ENCODE data around the gene PSORS1C2. TPM values are rescaled to one million over a fixed set of nuclear protein-coding genes. Genes with fewer than 3 reads are reported as not detected.
"Not testable (repeated sequence)": the region's sequence is repeated elsewhere in the genome, so short reads cannot be mapped to it uniquely, and the experiment has no call there.

The PSORS1C2 gene
- total RNA-seq, 2 donors from 2014 or later = not detected

GRCh38 chr6:31169123-31169857 is 30.4 kb upstream of the PSORS1C2 start:
- WGBS, 2 donors = 77 to 82% methylated on average over 10 of the region's 10 CpGs
- ATAC-seq (no peak), DNase-seq (no peak)
- H3K4me1 ChIP-seq = peaks cover 15% of the 10 kb centered on the region
- H3K27me3 ChIP-seq = no peaks in the 10 kb centered on the region
- TF ChIP-seq POLR2A (IDR thresholded peaks at IDR 0.05) (no peak), CTCF (IDR thresholded peaks at IDR 0.05) (no peak)
- no peaks in the 10 kb centered on the region for H3K9me3 ChIP-seq
- H3K4me3 ChIP-seq = no peak overlapping the region
- H3K36me3 ChIP-seq (replicated peaks in 1 of 2; ENCODE audit: insufficient read depth in 1 of 2, low read depth in 2 of 2) = peaks cover 0 to 2% of the 10 kb centered on the region in 2 donors
- intact Hi-C loops (cut with DNase I) = no loop called here
- no peak overlapping the region for H3K27ac ChIP-seq

- no peak for TF ChIP-seq CTCF (IDR thresholded peaks at IDR 0.05)
- ATAC-seq (no peak), DNase-seq (no peak)
- Histone ChIP-seq H3K36me3 (replicated peaks in 1 of 2; ENCODE audit: insufficient read depth in 1 of 2, low read depth in 2 of 2) (peaks cover 0 to 2% of the 10 kb centered on the region in 2 donors), H3K4me3 (no peak overlapping the region), H3K27ac (no peak overlapping the region), H3K9me3 (no peaks in the 10 kb centered on the region), H3K4me1 (peaks cover 15% of the 10 kb centered on the region), H3K27me3 (no peaks in the 10 kb centered on the region)
- WGBS, 2 donors = 79 to 90% methylated on average over 3 of the region's 3 CpGs
- intact Hi-C loops (cut with DNase I) = no loop called here
Observed at GRCh38 chr6:31168606-31169005, 29.7 kb upstream of the PSORS1C2 start.

GRCh38 chr6:31165986-31166385 is 27.1 kb upstream of the PSORS1C2 start:
- no peak for TF ChIP-seq CTCF (IDR thresholded peaks at IDR 0.05)
- TF ChIP-seq POLR2A (IDR thresholded peaks at IDR 0.05) = no peak
- Histone ChIP-seq H3K4me3 (no peak overlapping the region), H3K27me3 (no peaks in the 10 kb centered on the region), H3K27ac (no peak overlapping the region), H3K9me3 (no peaks in the 10 kb centered on the region), H3K4me1 (peaks cover 9% of the 10 kb centered on the region), H3K36me3 (replicated peaks in 1 of 2; ENCODE audit: insufficient read depth in 1 of 2, low read depth in 2 of 2) (peaks cover 0 to 2% of the 10 kb centered on the region in 2 donors)
- 78 to 82% methylated on average over 5 of the region's 5 CpGs for WGBS, 2 donors
- ATAC-seq = no peak
- intact Hi-C loops (cut with DNase I) = no loop called here
- no peak for DNase-seq

GRCh38 chr6:31165064-31165832 is 26.4 kb upstream of the PSORS1C2 start:
- DNase-seq; ATAC-seq; H3K27ac ChIP-seq; H3K4me3 ChIP-seq; H3K4me1 ChIP-seq; H3K36me3 ChIP-seq (replicated peaks in 1 of 2; ENCODE audit: insufficient read depth in 1 of 2, low read depth in 2 of 2); H3K9me3 ChIP-seq; intact Hi-C loops (cut with DNase I); H3K27me3 ChIP-seq: not testable (repeated sequence)
- 81 to 89% methylated on average over 12 to 17 of the region's 17 CpGs for WGBS, 2 donors

- H3K27me3 ChIP-seq; H3K36me3 ChIP-seq (replicated peaks in 1 of 2; ENCODE audit: insufficient read depth in 1 of 2, low read depth in 2 of 2); H3K9me3 ChIP-seq; H3K4me3 ChIP-seq; intact Hi-C loops (cut with DNase I); ATAC-seq; DNase-seq; H3K27ac ChIP-seq: not testable (repeated sequence)
- H3K4me1 ChIP-seq = peaks cover 12% of the 10 kb centered on the region
- 87 to 91% methylated on average over 8 to 9 of the region's 9 CpGs for WGBS, 2 donors
Observed at GRCh38 chr6:31164475-31165063, 25.7 kb upstream of the PSORS1C2 start.

All from body of pancreas (tissue), 4 donors.